A673 (cell line): ENCODE measurements around the gene UBXN6.

ENCODE experiments used
- EZH2 ChIP-seq: fragments of 200-600 bp; sonication (generic); IDR thresholded peaks from 2 replicates; pipeline ENCODE4 v1.6.1; 2017; ENCODE audit warnings: borderline replicate concordance, low read depth, mild to moderate bottlenecking, mixed read lengths, antibody characterized with exemption, low read length; ENCODE audit not compliant: poor library complexity, severe bottlenecking
- TF ChIP-seq, protein P1 (sequence below): fragments of 300-800, 200-600 bp; sonication (generic); conservative IDR thresholded peaks from 2 replicates; pipeline ENCODE4 v1.5.1; 2017; ENCODE audit warnings: low read depth, mild to moderate bottlenecking, antibody characterized with exemption, low read length, moderate library complexity, mixed read lengths

GRCh38 chr19:4429771-4430171, 27.8 kb downstream of the UBXN6 start:
- TF ChIP-seq, protein P1, sequence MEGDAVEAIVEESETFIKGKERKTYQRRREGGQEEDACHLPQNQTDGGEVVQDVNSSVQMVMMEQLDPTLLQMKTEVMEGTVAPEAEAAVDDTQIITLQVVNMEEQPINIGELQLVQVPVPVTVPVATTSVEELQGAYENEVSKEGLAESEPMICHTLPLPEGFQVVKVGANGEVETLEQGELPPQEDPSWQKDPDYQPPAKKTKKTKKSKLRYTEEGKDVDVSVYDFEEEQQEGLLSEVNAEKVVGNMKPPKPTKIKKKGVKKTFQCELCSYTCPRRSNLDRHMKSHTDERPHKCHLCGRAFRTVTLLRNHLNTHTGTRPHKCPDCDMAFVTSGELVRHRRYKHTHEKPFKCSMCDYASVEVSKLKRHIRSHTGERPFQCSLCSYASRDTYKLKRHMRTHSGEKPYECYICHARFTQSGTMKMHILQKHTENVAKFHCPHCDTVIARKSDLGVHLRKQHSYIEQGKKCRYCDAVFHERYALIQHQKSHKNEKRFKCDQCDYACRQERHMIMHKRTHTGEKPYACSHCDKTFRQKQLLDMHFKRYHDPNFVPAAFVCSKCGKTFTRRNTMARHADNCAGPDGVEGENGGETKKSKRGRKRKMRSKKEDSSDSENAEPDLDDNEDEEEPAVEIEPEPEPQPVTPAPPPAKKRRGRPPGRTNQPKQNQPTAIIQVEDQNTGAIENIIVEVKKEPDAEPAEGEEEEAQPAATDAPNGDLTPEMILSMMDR, result no peak
- no peak for TF ChIP-seq EZH2
